ENCODE data around the gene EXOSC7.

EXOSC7 gene

GRCh38 chr3:45026038-45026437 is 50.0 kb downstream of the EXOSC7 start, which contains the start of gene CLEC3B:
TSS of gene CLEC3B (plus strand) at chr3:45026303. CDS start at chr3:45026363, 60 bp downstream.
- POLR2A ChIA-PET: no interaction called here
- CTCF ChIA-PET: no interaction called here
- no peak for TF ChIP-seq CTCF (IDR thresholded peaks at IDR 0.05; ENCODE audit: insufficient read depth, low read length, missing control alignments)
- DNase-seq (ENCODE audit: low read depth, low spot score): no peak
- H3K4me3 ChIP-seq (ENCODE audit: low read depth, low read length): no peak within 1 kb of the TSS

- ChIA-PET POLR2A (no interaction called here), CTCF (interaction anchor here (1.0 to 1.5 kb wide), 3 partner anchors 10 to 184 kb away, joined by 4 to 7 read pairs (median 5); no protein-coding TSS in a partner anchor)
- DNase-seq (ENCODE audit: low read depth, low spot score): no peak
- TF ChIP-seq CTCF (IDR thresholded peaks at IDR 0.05; ENCODE audit: insufficient read depth, low read length, missing control alignments): no peak
- H3K4me3 ChIP-seq (ENCODE audit: low read depth, low read length): no peak overlapping the region
Observed at GRCh38 chr3:45026957-45027356, 50.9 kb downstream of the EXOSC7 start.

- CTCF ChIA-PET: interaction anchor here (1.0 to 1.5 kb wide), 4 partner anchors 10 to 183 kb away, joined by 4 to 7 read pairs (median 6); no protein-coding TSS in a partner anchor
- POLR2A ChIA-PET: no interaction called here
- no peak for TF ChIP-seq CTCF (IDR thresholded peaks at IDR 0.05; ENCODE audit: insufficient read depth, low read length, missing control alignments)
- no peak overlapping the region for H3K4me3 ChIP-seq (ENCODE audit: low read depth, low read length)
- DNase-seq (ENCODE audit: low read depth, low spot score): no peak
Observed at GRCh38 chr3:45027441-45027840, 51.4 kb downstream of the EXOSC7 start.

GRCh38 chr3:45029216-45029615 is 53.2 kb downstream of the EXOSC7 start:
- no peak for TF ChIP-seq CTCF (IDR thresholded peaks at IDR 0.05; ENCODE audit: insufficient read depth, low read length, missing control alignments)
- H3K4me3 ChIP-seq (ENCODE audit: low read depth, low read length): no peak overlapping the region
- DNase-seq (ENCODE audit: low read depth, low spot score): no peak
- CTCF ChIA-PET: interaction anchor here (0.5 to 2.2 kb wide), 6 partner anchors 9 to 482 kb away, joined by 3 to 10 read pairs (median 5); partner anchors contain the start of gene TMEM158
- POLR2A ChIA-PET: interaction anchor here (2.1 kb wide), 1 partner anchor 17 kb away, joined by 6 read pairs; no protein-coding TSS in a partner anchor

DNA sequence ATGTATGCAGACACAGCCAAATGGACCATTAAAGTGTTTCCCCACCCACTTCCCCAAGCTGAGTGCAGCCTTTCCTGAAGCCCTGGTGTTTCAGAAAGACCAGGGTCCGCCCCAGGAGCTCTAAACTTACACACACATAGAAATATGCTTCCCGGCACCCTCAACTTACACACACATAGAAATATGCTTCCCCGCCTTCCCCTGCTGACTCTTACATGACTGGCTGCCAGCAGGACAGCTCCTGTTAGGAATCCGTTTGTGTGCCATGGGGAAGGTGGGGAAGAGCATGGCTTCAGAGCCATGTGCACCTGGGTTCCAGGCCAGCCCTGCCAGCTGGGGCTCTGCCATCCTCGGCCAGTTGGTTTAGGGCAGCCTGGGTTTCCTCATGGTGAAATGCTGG is 53.6 kb downstream of the EXOSC7 start:
- ChIA-PET POLR2A (interaction anchor here (0.6 to 2.1 kb wide), 2 partner anchors 13 to 17 kb away, joined by 3 to 6 read pairs; no protein-coding TSS in a partner anchor), CTCF (interaction anchor here (0.8 to 2.2 kb wide), 6 partner anchors 9 to 197 kb away, joined by 3 to 10 read pairs (median 5); partner anchors contain the start of gene TMEM158)
- DNase-seq (ENCODE audit: low read depth, low spot score): no peak
- H3K4me3 ChIP-seq (ENCODE audit: low read depth, low read length): no peak overlapping the region
- TF ChIP-seq CTCF (IDR thresholded peaks at IDR 0.05; ENCODE audit: insufficient read depth, low read length, missing control alignments): no peak

DNA sequence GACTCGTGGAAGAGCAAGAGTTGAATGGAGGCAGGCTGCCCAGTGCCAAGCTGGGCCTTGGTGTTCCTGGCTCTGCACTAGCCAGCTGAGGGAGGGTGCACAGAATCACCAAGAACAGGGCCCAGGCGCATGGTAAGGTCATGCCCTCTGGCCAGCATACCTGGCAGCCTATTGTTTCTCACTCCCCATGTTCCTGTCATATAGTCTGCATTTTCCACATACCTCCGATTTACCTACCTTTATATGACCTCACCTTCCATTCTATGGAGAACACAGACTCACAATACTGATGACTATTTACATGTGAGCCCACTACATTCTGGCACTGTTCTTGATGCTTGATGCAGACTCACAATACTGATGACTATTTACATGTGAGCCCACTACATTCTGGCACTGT is 55.5 kb downstream of the EXOSC7 start:
- ChIA-PET CTCF (interaction anchor here (1.1 to 18.9 kb wide), 2 partner anchors 180 to 476 kb away, joined by 3 to 621 read pairs; no protein-coding TSS in a partner anchor), POLR2A (no interaction called here)
- no peak for DNase-seq (ENCODE audit: low read depth, low spot score)
- no peak overlapping the region for H3K4me3 ChIP-seq (ENCODE audit: low read depth, low read length)
- no peak for TF ChIP-seq CTCF (IDR thresholded peaks at IDR 0.05; ENCODE audit: insufficient read depth, low read length, missing control alignments)

All from AG04449 (cell line).